Measurements from ENCODE around the gene PFN3.

The PFN3 gene

DNA sequence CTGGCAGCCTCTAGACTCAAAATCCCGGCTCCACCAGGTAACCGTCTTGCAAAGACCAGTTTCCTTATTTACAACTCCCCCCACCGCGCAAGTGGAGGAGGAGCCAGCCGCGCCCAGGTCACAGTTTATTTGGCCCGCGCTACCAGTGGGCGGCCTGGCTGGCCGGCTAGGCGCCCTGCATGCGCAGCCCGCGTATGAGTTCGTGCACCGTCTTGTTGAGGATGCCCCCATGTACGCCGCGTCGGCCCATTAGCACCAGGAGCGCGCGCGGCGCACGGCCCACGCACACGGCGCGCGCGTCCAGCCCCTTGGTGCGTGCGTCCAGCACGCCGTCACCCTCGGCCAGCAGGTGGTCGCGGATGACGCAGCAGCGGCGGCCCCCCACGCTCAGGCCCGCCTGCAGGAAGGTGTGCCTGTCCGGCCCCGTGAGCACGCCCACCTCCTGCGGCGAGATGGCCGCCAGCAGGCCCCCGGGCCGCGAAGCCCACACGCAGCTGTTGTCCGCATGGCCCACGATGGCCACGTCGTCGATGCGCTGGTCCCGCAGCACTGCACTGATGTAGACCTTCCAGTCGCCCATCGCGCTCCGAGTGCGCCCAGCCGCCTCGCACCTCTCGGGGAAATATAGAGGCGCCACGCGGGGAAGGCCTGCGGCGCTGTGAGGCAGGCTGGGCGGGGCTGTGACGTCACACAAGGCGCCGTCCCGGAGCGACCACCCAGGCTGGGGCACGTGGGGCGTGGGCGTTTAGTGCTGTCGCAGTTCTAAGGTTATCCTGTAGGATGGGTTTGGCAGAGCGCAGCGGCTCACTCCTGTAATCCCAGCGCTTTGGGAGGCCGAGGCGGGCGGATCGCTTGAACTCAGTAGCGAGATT is at the start of gene PFN3:
PFN3 (minus strand) TSS at position 665 of the 872 bp plus-strand sequence; CDS start at position 580, 85 bp downstream.
- in situ Hi-C loops (cut with MboI; ENCODE audit: low sequenced_read_pairs), result no loop called here

- in situ Hi-C loops (cut with MboI; ENCODE audit: low sequenced_read_pairs), result no loop called here
These were observed 48.9 kb upstream of the PFN3 start for GRCh38 chr5:177449140-177450061.

- in situ Hi-C loops (cut with MboI; ENCODE audit: low sequenced_read_pairs), result no loop called here
These were observed 47.9 kb upstream of the PFN3 start for GRCh38 chr5:177448244-177448950.

- in situ Hi-C loops (cut with MboI; ENCODE audit: low sequenced_read_pairs), result no loop called here
These were observed 47.3 kb upstream of the PFN3 start for GRCh38 chr5:177447611-177448243.

- in situ Hi-C loops (cut with MboI; ENCODE audit: low sequenced_read_pairs), result no loop called here
These were observed 46.7 kb upstream of the PFN3 start for GRCh38 chr5:177447066-177447610.

DNA sequence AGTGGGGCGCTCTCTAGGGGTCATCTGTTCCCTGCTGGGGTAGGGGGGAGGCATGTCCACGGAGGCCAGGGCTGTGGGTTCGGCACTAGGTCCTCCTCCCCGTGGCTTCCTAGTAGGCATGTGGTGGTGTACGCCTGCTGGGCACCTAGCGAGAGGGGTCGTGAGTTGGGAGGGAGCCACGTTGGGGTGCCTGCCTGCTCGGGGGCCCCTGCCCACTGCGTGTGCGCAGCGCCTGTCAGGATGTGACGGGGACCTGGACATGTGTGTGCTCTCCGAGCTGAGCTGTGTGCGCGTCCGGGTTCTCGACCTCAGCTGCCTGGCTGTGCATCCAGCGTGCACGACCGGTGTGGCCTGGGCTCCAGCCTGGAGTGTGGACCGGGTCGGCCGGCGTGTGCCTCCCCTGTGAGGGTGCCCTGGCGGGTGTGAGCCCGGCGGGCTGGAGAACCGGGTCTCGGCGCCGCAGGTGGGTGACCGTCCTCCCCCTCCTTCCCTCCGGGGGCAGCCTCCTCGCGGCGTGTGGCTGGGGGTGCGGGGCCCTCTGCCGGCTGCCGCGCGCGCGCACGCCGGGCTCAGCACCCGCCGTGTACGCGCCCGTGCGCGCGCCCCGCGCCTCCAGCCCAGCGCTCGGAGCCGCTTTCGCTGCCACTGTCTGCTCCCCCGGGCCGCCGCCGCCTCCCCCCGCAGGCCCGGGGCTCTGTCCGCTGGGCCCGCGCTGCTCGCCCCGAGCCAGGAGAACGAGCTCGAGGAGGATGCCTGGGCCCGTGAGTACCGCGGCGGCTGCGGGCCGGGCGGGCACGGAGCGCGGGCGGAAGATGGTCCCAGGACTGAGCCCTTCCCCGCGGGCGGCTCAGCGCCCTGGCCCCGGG is 46.0 kb upstream of the PFN3 start, which contains the start of gene PRR7:
PRR7 (plus strand) TSS at position 615 of the 866 bp plus-strand sequence. CDS start 8,254 bp downstream, outside the sequence.
- in situ Hi-C loops (cut with MboI; ENCODE audit: low sequenced_read_pairs), result no loop called here

DNA sequence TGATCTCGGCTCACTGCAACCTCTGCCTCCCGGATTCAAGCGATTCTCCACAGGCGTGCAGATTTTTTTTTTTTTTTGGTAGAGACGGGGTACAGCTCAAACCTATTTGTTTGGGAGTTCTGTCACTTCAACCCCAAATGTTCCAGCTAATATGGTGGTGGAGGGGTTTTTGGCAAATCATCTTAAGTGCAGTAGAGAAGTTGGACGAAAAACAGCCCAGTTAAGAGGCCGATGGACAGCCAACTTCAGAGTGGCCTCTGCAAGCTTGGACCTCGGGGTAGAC is 45.4 kb upstream of the PFN3 start:
- in situ Hi-C loops (cut with MboI; ENCODE audit: low sequenced_read_pairs), result no loop called here

DNA sequence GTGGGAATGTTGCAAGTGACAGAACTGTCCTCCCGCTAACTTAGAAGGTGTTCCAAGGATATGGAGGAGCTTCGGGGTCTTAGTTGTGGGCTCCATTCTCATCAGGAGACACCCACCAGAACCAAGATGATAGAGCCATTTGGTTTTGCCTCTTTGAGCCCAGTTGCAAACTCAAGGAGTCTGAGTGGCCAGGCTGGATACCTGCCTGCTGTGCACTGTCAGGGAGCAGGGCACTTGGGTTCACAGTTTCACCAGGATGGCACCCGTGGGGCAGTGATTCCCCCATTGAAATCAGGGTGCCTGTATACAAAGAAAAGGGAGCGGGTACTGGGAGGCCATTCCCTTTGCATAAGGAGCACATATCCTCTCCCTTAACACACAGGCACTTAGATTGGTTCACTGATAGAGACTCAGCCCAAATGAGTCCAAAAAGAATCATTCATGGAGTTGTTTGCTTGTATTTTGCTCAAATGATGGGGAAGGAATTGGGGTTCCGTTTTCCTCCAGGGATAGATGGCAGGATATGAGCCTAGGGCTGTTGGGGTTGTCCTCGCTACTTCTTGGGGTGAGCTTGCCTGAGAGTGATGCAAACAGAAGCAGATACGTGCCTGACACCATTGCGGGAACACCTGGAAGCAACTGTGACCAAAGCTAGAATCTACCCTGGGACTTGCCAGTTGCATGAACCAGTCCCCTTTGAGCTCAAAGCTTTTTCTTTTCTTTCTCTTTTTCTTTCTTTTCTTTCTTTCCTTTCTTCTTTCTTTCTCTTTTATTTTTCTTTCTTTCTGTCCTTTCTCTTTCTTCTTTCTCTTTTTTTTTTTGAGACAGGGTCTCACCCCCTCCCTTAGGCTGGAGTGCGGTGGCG is 44.8 kb upstream of the PFN3 start:
- in situ Hi-C loops (cut with MboI; ENCODE audit: low sequenced_read_pairs), result no loop called here

DNA sequence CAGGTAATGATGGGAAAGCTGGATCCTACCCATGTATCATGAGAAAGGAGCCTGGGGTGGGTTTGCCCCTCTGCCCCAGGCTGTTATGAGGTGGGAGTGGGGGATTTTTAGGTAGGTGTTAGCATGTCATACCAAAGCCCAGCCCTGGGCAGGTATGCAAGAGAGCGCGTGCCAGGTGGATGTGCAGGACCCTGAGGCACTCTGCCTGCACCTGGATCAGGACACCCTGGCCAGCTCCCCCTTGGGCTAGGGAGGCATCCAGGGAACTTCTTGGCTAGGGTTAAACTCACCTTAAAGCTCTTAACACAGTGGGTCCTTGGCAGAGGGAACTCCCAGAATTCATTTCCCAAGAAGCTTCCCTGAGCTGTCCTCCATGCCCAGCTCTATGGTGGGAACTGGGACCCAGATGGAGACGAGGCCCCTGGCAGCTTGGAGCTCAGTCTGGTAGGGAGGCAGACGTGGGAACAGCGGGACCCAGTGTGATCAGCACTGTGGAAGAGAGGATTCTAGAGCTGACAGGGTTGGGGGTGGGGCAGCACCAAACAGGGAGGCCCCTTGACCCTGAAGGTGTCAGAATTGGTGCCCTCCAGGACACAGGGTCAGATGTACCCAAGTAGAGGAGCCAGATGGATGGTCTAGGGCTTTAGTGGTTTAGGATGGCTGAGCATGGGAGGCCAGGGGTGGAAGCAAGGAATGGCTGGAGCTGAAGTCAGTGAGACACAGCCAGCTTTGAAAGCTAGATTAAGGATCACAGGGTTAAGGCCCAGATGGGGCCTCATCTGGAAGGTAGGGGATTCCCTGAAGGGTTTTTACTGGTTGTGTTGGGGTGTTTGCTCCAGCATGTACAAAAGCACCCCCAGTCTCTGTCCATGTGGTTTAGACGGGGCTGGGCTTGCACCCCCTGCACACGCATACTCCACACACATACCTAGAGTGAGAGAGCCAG is 43.9 kb upstream of the PFN3 start:
- in situ Hi-C loops (cut with MboI; ENCODE audit: low sequenced_read_pairs), result no loop called here

DNA sequence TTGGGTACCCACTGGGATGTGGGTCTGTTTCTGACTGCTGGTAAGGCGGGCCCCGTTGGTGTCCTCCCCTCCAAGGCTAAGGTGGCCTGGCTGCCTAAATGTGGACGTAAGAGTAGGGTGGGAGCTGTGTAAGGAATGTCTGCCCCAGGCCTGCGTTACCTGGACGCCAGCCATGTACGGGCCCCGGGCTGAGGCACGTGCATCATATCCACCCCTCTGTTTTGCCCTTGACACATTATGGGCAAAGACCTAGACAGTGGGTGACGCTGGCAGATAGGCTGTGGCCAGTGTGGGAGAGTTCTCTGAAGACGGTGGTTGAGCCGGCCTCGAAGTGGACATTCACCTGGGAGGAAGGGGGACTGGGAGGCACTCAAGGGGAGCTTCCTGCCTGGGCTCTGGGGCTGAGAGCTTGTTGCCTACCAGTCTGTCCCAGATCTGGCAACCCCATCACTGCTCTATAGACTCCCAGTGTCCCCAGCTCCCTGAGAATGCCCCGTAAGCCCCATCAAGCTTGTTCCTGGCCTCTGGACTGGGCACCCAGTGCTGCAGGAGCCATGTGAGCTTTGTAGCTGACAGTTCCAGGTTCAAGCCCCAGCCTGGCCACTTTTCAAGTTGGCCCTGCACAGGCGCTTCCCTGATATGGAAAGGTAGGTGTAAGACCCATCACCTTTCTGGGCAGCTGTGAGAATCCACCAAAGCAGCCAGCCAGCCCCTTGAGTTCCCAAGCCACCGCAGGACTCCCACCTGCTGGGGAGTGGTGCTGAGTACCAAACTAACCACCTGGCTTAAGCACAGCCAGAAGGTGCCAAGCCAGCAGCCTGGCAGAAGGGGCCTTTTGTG is 42.9 kb upstream of the PFN3 start:
- in situ Hi-C loops (cut with MboI; ENCODE audit: low sequenced_read_pairs), result no loop called here

DNA sequence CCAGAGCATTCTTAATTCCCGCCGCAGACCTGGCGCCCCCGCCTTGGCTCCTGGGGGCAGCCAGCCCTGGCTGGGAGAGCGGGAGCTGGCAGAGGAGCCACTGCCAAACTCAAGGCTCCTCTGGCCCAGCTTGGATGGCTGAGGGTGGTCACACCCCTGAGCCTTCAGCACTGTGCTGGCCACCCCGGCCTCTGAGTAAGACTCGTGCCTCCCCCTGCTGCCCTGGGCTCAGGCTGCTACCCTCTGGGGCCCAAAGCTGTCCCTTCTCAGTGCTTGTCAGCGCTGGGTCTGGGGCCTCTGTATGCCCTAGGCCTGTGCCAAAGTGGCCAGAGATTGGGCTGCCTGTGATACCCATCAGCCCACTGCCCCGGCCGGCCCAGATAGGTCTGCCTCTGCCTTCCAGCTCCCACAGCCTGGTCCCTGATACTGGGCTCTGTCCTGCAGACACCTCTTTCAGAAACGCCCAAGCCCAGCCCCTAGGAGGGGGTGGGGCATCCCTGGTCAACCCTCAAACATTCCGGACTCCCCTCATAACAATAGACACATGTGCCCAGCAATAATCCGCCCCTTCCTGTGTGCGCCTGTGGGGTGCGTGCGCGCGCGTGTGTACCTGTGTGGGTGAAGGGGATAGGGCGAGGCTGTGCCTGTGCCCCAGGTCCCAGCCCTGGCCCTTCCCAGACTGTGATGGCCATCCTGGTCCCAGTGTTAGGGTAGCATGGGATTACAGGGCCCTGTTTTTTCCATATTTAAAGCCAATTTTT is 41.8 kb upstream of the PFN3 start:
- in situ Hi-C loops (cut with MboI; ENCODE audit: low sequenced_read_pairs), result no loop called here

DNA sequence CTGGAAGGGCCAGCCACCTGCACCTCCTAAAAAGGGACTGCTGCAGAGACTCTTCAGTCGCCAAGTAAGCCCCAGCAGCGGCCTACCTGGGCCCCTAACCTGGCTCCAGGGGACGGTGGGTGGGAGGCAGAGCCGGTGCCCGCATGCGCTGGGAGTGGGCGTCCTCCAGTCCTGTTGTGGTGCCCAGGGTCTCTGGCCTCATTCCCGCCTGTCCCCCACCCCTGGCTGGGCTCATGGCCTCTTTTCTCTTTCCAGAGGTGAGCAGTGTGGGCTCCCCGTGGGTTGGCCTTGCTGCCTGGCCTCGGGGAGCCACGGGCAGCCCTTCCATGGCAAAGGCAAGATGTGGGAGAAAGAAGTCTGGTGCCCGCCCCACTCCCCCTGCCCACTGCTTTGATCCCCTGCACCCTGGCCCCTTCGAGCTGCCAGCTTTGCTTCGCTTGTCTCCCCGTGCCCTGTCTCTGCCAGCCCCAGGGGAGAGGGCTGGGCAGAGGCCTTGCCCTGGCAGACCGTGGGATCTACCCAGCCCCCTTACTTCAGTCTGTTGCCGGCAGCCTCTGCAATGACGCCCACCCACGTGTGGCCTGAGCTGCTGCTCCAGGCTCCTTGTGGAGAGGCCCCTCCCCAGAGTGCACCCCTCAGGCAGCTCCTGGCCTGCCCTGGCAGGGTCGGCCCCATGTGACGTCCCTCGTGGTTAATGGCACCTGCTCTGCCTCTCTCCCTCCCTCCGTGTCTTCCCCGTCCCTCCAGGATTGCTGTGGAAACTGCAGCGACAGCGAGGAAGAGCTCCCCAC is 40.7 kb upstream of the PFN3 start:
- in situ Hi-C loops (cut with MboI; ENCODE audit: low sequenced_read_pairs), result no loop called here

GRCh38 chr5:177440211-177440989 is 39.9 kb upstream of the PFN3 start:
- in situ Hi-C loops (cut with MboI; ENCODE audit: low sequenced_read_pairs), result no loop called here

GRCh38 chr5:177439518-177440053 is 39.1 kb upstream of the PFN3 start:
- in situ Hi-C loops (cut with MboI; ENCODE audit: low sequenced_read_pairs), result no loop called here

All from hTERT RPE-1 (cell line).